HS-27A (cell line): ENCODE results near the gene NEO1.
"Not testable (repeated sequence)": the region's sequence is repeated elsewhere in the genome, so short reads cannot be mapped to it uniquely, and the experiment has no call there.

Experiments used
- DNase-seq: peaks from one replicate; pipeline ENCODE4 v3.0.0-alpha.2; 2012; ENCODE audit warnings: low read depth, missing footprints

Gene NEO1

DNA sequence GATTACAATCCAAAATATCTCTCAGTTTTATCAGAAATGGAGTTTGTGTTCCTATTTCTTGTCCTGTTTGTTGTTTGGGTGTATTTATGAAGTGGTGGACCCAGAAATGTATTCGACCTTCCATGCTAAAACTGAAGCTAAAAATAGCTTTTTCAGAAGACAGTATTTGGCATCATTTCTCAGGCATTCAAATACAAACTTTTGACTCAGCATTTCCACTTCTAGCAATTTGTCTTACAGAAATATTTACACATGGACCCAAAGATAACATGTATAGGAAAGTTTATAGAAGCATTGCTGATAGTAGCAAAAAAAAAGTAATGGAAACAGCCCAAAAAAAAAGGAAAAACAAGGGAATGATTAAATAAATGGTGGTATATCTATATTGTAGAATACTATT, 160.2 kb downstream of the NEO1 start:
- no peak for DNase-seq

GRCh38 chr15:73221450-73221849, 169.2 kb downstream of the NEO1 start:
- not testable (repeated sequence) for DNase-seq

DNA sequence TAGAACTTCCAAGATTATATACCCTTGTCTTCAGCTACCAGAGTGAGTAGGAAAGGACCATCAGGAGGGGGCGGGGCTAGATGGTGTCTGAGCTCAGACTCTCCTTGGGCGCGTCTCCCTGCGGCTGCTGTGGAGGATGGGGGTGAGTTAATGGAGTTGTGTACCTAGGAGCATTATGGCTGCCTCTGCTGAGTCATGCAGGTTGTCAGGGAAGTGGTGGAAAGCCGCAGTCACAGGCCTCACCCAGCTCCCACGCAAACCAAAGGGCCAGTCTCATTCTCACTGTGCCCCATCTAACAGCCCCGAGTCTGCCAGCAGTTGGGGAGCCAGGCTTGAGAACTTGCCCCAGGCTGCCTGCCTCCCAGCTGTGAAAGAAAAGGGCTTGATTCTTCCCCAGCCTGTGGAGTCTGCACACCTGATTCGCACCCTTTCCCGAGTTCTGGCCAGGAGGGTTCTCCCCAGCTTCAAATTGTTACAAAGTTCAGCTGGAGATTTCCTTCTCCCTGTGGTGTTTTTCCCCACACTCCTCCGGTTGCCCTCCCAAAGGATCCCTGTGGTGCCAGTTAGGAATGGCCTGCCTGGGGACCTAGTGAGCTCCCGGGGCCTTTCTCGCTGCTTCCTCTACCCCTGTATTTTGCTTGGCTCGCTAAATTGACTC, 173.2 kb downstream of the NEO1 start:
- no peak for DNase-seq

DNA sequence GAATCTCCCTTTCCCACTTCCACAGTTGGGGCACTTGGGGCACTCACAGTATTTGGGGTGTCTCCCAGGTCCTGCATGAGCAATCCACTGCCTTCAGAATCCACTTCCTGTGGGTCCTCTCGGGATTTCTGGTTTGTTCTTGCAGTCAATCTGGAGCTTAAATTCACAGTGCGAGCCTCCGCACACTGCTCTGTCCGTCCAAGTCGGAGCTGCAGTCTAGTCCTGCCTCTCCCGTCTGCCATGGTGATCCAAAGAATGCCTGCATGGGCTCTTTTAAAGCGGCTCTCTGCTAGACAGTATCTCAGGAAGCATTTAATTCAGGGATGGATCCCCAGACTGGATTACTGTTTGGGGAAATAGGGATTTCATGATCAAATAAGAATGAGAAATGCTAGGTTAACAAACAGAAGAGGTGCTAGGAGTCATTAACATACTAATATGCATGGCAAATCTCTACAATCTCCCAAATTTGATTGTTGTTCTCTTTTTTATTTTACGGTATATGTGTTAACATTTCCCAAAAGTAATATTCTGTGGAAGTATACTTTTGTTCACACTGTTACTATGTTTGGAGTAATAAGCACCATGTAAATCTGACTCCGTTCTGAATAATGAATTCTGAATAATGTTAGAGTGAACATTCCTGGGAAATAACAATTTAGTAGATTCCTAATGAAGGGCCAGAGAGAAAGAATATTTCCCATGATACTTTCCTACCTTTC, 174.0 kb downstream of the NEO1 start:
- no peak for DNase-seq

DNA sequence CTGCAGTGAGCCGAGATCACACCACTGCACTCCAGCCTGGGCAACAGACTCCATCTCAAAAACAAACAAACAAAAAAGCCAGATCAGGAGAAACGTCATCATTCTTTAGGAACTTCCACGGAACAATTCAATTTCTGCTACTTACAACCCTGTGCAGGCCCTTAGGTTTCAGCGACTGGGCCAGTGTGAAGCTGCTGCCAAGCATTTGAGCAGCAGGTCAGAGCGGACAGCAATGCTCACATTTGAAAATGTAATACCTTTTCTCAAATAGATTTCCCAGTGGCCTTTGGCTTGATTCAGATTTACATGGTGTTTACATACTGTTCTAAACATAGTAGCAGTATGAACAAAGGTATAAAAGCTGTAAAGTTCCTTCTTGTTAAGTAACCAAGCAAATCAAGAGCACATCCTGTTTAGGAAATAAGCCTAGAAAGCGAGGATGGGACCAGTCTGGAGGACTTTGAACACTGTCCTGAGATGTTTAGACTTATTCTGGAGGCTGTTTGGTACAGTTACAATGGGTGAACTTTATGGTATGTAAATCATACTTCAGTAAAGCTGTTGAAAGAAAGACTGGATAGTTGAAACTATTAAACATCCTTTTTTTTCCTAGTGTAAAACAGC, 175.3 kb downstream of the NEO1 start:
- DNase-seq, result no peak

GRCh38 chr15:73228128-73228646, 175.9 kb downstream of the NEO1 start:
- DNase-seq, result no peak

DNA sequence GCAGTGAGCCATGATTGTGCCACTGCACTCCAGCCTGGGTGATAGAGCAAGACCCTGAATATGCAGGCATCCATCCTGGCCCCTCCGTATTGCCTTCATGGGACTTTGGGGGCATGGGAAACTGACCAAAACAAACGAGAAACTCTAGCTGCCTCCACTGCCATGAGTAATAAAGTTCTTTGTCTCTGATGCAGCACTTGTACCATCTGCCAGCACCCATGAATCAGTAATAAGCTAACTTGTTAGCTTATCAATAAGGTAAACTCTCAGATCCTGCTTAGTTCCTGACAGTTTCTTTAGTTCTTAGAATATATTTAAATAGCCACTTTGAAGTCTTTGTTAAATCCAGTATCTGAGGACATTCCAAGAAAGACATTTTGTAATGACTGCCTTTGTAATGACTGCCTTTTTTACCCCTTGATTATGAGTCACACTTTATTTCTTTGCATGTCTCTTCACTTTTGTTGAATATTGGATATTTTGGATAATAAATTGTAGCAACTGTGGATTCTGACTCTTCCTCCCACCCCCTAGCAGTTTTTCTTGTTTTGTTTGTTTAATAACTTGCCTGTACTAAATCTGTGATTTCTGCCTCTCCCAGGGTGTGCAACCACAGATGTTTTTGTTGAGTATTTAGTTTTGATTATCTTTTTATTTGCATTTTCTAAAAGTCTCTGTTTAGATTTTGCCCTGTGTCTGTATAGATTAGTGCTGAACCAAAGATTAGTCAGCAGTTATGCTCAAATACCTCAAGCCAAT, 179.6 kb downstream of the NEO1 start:
- DNase-seq, result no peak

DNA sequence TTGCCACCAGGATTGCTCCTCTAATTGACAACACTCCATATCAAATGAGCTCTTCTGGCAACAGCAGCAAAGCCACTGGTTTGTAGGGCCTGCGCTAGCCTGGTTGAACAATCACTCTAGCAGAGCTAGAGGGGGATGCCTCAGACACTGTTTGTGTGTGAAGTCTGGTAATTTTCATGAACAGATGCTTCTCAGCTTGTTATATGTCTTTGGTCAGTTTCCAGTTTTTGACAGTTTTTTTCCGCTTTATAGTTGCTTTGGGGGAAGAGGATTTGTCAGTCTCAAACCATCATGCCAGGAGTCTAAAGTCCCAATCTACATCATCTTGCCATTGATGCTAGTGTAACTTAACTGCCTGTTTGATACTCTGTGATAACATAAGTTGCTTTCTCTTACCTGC, 180.5 kb downstream of the NEO1 start:
- DNase-seq, result no peak

GRCh38 chr15:73233623-73234022, 181.4 kb downstream of the NEO1 start:
- DNase-seq, result no peak

DNA sequence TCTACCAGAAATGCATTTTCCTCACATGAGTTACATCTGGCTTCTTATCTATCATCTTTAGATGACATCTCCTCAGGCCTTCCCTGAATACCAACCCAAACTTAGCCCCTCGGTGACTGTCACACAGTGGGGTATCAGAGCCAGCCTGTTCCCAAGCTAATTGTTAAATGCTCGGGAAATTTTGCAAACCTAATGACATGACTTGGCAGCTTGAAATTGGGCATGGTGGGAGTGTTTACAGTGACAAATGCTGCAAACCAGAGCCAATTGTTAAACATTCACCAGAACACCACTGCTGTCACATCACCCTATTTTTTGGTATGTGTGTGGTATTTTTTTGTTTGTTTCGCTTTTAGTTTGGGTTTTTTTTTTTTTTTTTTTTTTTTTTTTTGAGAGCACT, 185.6 kb downstream of the NEO1 start:
- DNase-seq, result no peak

GRCh38 chr15:73239564-73240215, 187.4 kb downstream of the NEO1 start:
- DNase-seq, result no peak

DNA sequence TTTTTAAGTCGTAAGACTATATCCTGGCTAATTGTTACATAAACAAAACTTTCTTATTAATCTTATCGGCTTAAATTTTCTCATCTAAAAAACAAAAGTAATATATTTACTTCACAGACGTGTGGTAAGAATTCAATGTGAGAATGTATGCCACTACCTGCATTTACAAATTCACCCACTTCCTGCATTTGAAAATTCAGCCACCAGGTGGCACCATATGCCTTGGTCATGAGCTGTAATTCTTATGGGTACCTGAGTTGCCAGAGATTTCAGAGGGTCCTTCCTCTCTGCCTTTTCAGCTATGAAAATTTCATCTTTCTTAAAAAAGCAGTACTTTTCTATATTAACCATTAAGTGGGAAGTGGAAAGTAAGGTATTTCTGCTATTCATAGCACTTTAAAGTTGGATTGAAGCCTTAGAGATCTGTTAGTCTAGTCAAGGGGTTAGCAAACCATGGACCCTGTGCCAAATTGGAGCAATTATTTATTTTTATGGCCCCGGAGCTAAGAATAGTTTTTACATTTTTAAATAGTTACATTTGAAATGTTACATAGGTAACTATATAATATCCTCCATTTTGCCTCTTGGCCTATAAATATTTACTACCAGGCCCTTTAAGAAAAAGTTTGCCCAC, 188.7 kb downstream of the NEO1 start:
- DNase-seq, result peak; percentile 47

- no peak for DNase-seq
Observed at GRCh38 chr15:73244333-73244732, 192.1 kb downstream of the NEO1 start.

- DNase-seq, result no peak
Observed at GRCh38 chr15:73246439-73246838, 194.2 kb downstream of the NEO1 start.

- DNase-seq, result no peak
Observed at GRCh38 chr15:73246898-73247297, 194.6 kb downstream of the NEO1 start.

- DNase-seq, result no peak
Observed at GRCh38 chr15:73247331-73247730, 195.1 kb downstream of the NEO1 start.

- no peak for DNase-seq
Observed at GRCh38 chr15:73249499-73249898, 197.2 kb downstream of the NEO1 start.

GRCh38 chr15:73254598-73254997, 202.3 kb downstream of the NEO1 start:
- no peak for DNase-seq

GRCh38 chr15:73258271-73259108, 206.2 kb downstream of the NEO1 start:
- DNase-seq, result no peak

- no peak for DNase-seq
Observed at GRCh38 chr15:73264881-73265280, 212.6 kb downstream of the NEO1 start.
